GM12891 (cell line): Measurements from ENCODE around the gene ANKRD62.
A peak's percentile ranks its signal among the peaks of the same experiment; 100 is the strongest.
"Not testable (repeated sequence)": the region's sequence is repeated elsewhere in the genome, so short reads cannot be mapped to it uniquely, and the experiment has no call there.

Experiments used
- DNase-seq: peaks from one replicate; pipeline ENCODE4 v3.0.0; 2011; ENCODE audit warnings: low spot score; ENCODE audit not compliant: insufficient read length
- FAIRE-seq: peaks from 2 replicates; lab custom pipeline; 2011; peaks lifted over from hg19 to GRCh38; lab: Jason Lieb, UNC
- PAX5 ChIP-seq: IDR thresholded peaks from 2 replicates; pipeline ENCODE4 v1.6.1; 2011; ENCODE audit warnings: low read length, moderate library complexity, mild to moderate bottlenecking; ENCODE audit not compliant: insufficient read depth, severe bottlenecking
- POLR2A ChIP-seq: IDR thresholded peaks from 2 replicates; pipeline ENCODE4 v1.6.1; 2011; ENCODE audit warnings: low read depth, low read length, control low read depth
- POLR2AphosphoS5 ChIP-seq: IDR thresholded peaks from 2 replicates; pipeline ENCODE4 v1.6.1; 2011; ENCODE audit warnings: low read depth, low read length, control low read depth
- POU2F2 ChIP-seq: IDR thresholded peaks from 2 replicates; pipeline ENCODE4 v1.6.1; 2011; ENCODE audit warnings: low read depth, mild to moderate bottlenecking, control low read depth, low read length, moderate library complexity
- SPI1 ChIP-seq: IDR thresholded peaks from 2 replicates; pipeline ENCODE4 v1.6.1; 2011; ENCODE audit warnings: low read depth, low read length, control low read depth
- TAF1 ChIP-seq: IDR thresholded peaks from 2 replicates; pipeline ENCODE4 v1.6.1; 2011; ENCODE audit warnings: low read depth, low read length, control low read depth

Gene ANKRD62

DNA sequence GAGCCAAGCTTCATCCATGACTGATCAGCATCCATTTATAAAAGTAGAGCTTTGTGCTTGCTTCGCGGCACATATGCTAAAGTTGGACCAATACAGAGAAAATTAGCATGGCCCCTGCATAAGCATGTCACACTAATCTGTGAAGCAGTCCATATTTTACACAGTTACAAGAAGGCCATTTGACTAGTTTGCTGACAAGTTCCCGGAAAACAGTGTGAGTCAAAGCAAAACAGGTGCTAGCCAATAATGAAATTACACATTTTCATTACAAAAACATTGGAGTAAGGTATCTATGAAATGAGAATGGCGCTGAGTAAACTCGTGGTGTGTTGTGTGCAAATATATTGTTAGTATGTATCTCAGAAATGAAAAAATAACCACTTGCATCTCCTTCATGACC lies 4.7 kb downstream of the ANKRD62 start:
- peak; percentile 9 for FAIRE-seq
- no peak for DNase-seq
- no peak for TF ChIP-seq POU2F2
- no peak for TF ChIP-seq TAF1
- TF ChIP-seq POLR2AphosphoS5: no peak
- TF ChIP-seq PAX5: no peak
- no peak for TF ChIP-seq SPI1
- TF ChIP-seq POLR2A: no peak

DNA sequence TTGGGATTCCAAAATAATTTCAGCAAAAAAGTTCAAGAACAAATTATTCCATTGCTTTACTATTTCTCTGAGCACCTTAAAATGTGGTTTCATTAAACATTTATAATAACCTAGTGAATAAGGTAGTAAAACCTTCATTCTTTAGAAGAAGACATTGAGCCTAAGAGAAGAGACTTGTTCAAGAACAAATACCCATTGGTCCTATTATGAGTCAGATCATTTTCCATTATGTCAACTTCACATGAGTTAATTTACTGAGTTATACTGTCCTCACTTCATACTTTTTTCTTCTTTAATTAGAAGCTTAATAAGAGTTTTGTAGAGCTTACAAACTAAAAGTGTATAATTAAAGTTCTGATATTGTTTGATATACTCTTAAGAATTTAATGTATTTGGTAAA lies 5.5 kb downstream of the ANKRD62 start:
- TF ChIP-seq SPI1: no peak
- TF ChIP-seq POLR2AphosphoS5: no peak
- TF ChIP-seq POLR2A: no peak
- TF ChIP-seq POU2F2: no peak
- DNase-seq (no peak), FAIRE-seq (no peak)

DNA sequence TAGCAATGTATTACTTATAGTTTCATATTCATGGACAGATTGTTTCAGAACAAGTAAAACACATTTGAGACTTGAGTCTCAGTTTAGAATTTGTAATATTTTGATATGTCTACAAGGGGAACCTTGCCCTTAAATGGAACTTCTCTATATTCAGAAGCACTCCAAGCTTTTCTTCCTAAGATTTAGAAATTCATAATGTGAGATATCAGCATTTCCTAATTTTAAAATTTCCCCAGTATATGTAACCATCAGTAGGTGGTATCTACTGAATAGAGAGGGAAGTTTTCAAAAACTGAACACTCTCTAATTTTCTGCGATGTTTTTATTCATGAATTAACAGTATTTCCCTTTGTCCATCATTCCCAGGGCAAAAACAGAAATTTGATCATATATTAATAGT lies 7.6 kb downstream of the ANKRD62 start:
- TF ChIP-seq TAF1 (no peak), POLR2A (no peak), PAX5 (no peak)
- FAIRE-seq: no peak
- DNase-seq: no peak

DNA sequence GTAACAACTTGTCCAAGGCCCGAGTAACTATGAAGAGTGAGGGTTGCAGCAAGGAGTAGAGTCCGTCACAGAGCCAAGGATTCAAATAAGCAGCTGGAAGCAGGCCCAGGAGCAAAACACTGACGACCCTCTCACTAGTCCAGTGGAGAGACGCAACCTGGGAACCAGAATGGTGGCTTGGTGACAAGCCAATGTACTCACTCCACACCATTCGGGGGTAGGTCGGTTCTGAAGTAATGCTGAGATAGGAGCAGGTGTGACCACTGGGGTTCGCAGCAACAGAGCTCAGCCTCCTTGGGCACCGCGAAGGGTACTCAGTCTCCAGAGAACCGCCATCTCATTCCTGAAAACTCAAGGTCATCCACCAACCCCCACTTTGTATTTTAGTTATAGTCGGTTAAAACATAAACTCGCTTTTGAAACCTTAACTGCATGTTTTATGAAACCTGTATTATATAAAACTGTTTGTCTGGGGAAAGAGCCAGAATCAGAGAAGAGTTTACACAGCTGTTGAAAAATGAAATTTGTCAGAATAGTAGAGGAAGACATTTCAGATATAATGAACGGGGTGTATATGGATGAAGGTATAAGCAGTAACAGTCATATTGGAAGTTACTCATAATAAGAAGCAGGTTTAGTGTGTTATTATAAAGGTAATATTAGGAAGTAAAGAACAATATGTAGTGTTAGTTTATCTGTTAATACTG lies 8.6 kb downstream of the ANKRD62 start:
- FAIRE-seq: no peak

DNA sequence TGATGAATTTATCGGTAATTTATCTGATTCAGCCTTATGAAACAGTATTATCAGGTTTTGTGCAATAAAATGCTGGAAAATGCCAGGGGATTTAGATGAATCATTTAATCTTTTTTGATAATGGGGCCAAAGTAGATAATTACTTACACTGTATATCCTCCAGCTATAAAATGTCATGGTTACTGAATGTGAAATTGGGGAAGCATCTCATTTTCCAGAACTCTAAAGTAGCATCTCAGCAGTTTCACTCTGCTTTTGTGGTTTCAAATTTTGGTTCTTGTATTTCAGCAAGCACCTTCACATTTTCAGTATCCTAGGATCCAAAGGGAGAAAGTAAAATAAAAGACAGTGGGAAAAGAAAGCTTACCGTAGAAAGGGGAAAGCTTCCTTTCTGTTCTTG lies 12.8 kb downstream of the ANKRD62 start:
- TF ChIP-seq SPI1 (no peak), POU2F2 (no peak), TAF1 (no peak), POLR2A (no peak), POLR2AphosphoS5 (no peak), PAX5 (no peak)
- FAIRE-seq (no peak), DNase-seq (no peak)

More for the DNA sequence above, 8.6 kb downstream of the ANKRD62 start:
- no peak for DNase-seq
- TF ChIP-seq TAF1: no peak
- no peak for TF ChIP-seq POLR2AphosphoS5
- no peak for TF ChIP-seq PAX5
- TF ChIP-seq POU2F2: no peak
- no peak for TF ChIP-seq POLR2A
- no peak for TF ChIP-seq SPI1

DNA sequence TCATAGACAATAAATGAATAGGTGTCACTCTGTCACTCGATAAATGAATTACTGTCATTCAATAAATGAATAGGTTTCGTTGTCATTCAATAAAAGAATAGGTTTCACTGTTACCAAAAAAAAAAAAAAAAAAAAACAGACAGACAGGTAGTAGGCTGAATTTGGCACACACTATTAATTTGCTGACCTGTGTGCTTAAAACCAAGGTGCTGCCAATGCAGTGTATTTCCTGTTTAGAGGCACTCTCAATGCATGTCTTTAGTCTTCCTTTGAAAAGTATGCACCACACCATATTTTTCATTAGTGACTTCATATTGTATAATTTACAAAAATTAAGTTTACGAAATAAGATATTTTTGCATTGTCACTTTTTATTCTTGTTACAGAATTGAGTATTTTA lies 16.2 kb downstream of the ANKRD62 start:
- FAIRE-seq: no peak
- TF ChIP-seq PAX5 (no peak), TAF1 (no peak), SPI1 (no peak), POU2F2 (no peak), POLR2AphosphoS5 (no peak), POLR2A (no peak)
- no peak for DNase-seq

DNA sequence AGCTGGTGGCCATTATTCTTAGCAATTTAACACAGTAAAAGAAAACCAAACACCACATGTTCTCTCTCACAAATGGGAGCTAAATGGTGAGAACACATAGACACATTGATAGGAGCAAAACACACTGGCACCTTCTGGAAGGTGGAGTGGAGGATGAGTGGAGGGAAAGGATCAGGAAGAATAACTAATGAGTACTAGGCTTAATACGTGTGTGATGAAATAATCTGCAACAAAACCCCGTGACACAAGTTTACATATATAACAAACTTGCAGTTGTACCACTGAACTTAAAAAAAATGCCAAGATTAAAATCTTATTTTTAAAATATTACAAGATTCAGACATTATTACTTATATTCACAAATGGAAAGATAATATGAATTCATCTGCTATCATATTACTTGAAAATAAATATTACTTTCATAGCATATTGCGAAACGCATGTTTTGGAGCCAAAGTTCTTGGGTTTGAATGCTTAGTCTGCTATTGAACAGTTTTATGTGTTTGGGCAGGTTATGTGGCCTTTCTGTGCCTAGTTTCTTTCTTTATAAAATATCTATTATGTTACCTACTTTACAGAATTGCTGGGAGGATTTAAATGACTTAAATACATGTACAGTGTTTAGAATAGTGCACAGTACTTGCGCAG lies 20.5 kb downstream of the ANKRD62 start:
- TF ChIP-seq POLR2AphosphoS5 (no peak), POLR2A (no peak), POU2F2 (no peak), TAF1 (no peak), PAX5 (no peak), SPI1 (no peak)
- no peak for FAIRE-seq

DNA sequence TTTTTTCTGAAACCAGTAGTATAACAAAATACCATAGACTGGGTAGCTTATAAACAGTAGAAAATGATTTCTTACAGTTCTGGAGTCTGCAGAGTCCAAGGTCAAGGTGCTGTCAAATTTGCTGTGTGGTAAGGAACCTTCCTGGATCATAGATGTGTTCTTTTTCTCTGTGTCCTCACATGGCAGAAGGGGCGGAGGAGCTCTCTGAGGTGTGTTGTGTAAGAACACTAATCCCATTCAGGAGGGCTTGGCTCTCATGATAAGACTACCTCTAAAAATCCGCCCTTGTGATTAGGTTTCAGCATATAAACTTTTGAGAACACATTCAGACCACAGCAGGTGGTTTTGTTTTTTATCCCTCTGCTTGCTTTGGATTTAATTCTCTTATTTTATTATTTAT lies 25.7 kb downstream of the ANKRD62 start:
- DNase-seq (no peak), FAIRE-seq (no peak)
- no peak for TF ChIP-seq POLR2A
- TF ChIP-seq POLR2AphosphoS5: no peak
- no peak for TF ChIP-seq TAF1
- TF ChIP-seq PAX5: no peak
- TF ChIP-seq POU2F2: no peak
- TF ChIP-seq SPI1: no peak

More for the DNA sequence above, 20.5 kb downstream of the ANKRD62 start:
- DNase-seq: no peak

DNA sequence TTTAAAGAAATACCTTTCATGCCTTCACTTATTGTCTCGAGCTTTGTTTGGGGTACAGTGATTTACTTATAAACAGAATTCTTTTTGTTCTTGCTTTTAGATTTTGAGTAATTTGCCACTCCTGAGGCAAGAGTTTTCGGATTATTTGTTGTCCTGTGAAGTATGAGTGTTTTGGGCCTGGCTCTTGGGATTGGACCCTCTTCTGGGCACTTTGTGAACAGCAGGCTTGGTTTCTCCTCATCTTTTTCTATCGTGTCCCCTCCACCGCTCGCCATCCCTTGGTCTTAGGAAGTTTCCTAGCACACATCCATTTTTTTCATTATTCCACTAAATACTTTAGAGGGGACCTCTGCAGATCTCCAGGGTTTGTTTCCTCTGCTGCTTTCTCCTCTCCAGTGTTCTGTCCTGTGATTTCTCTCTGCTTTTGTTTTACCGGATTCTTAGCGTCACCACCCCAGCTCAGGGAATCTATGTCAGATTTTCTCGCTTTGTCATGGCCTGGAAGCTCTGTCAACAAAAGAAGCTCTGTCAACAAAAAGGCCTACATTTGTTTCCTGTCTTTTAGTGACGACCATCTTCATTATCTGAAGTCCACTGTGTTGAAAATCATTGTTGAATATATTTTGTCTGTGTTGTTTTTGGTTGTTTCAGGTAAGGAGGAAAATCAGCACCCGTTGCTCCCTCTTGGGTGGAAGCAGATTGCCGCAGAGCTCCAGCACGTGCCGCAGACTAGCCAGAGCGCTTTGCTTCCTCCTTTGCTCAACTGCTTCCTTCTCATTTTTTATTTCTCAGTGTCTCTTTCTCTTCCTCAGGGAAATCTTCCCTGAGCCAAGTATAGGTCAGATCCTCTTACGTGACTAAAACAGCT lies 27.8 kb downstream of the ANKRD62 start:
- FAIRE-seq (no peak), DNase-seq (no peak)
- TF ChIP-seq POLR2AphosphoS5 (no peak), TAF1 (no peak), POU2F2 (no peak), PAX5 (no peak), SPI1 (no peak), POLR2A (no peak)

DNA sequence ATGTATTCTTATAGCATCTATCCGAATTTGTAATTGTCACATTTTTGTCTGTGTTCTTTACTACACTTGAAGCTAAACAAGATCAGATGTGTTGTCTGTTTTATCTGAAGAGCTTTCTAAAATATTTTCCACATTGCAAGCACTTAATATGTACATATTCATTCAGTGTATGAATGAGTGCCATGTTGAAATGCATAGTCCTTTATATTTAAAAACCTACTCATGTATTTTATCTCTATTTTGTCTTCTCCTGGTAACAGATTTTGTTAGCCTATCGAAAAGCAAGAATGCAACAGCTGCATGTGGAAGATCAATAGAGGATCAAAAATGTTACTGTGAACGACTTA lies 28.4 kb downstream of the ANKRD62 start:
- not testable (repeated sequence) for FAIRE-seq

DNA sequence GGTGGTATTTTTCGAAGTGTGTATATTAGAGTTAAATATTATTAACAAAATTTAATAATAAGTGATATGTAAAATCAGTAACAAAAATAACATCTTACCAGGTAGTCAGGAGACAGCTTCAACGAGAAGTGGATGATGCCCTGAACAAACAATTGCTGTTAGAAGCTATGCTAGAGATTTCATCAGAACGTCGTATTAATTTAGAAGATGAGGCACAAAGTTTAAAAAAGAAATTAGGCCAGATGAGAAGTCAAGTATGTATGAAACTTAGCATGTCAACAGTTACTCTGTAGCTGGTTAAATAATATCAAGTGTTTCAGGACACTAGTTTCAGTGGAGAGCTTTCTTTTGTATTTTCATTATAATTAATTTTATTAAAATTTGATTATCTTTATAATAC lies 34.0 kb downstream of the ANKRD62 start:
- FAIRE-seq, DNase-seq: not testable (repeated sequence)

More for the DNA sequence above, 28.4 kb downstream of the ANKRD62 start:
- DNase-seq: not testable (repeated sequence)

DNA sequence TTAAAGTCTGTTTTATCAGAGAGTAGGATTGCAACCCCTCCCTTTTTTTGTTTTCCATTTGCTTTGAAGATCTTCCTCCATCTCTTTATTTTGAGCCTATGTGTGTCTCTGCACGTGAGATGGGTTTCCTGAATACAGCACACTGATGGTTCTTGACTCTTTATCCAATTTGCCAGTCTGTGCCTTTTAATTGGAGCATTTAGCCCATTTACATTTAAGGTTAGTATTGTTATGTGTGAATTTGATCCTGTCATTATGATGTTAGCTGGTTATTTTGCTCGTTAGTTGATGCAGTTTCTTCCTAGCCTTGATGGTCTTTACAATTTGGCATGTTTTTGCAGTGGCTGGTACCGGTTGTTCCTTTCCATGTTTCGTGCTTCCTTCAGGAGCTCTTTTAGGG lies 45.2 kb downstream of the ANKRD62 start:
- not testable (repeated sequence) for DNase-seq, FAIRE-seq

DNA sequence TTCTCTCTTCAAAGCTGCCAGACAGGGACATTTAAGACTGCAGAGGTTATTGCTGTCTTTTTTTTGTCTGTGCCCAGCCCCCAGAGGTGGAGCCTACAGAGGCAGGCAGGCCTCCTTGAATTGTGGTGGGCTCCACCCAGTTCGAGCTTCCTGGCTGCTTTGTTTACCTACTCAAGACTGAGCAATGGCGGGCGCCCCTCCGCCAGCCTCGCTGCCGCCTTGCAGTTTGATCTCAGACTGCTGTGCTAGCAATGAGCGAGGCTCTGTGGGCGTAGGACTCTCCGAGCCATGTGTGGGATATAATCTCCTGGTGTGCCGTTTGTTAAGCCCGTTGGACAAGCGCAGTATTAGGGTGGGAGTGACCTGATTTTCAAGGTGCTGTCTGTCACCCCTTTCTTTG lies 47.2 kb downstream of the ANKRD62 start:
- not testable (repeated sequence) for DNase-seq, FAIRE-seq

DNA sequence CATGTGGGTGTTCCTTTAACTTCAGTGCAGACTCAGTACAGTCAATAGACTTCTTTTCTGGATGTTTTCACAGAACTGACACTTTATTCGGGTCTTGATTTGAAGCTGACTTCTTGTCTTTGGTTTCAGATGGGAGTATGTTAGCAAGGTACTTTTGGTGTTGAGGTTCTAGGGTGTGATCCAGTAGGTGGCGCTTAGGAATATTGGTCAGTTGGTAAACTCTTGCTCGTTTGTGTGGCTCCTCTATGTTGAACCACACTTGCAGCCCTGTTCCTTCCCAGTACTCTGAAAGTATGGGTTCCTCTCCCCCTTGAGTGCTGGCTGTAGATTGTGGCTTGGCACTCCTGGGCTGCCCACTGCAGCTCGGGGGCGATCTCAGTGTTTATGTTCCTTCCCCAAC lies 48.1 kb downstream of the ANKRD62 start:
- FAIRE-seq: peak; percentile 13
- DNase-seq: not testable (repeated sequence)
